Central memory CD4-positive, alpha-beta T cell (primary cell): Measurements from ENCODE around the gene MAMDC4.
"Not testable (repeated sequence)": the region's sequence is repeated elsewhere in the genome, so short reads cannot be mapped to it uniquely, and the experiment has no call there.

Source experiments
- DNase-seq: peaks from one replicate; pipeline ENCODE4 v3.0.0; 2022

MAMDC4 gene

DNA sequence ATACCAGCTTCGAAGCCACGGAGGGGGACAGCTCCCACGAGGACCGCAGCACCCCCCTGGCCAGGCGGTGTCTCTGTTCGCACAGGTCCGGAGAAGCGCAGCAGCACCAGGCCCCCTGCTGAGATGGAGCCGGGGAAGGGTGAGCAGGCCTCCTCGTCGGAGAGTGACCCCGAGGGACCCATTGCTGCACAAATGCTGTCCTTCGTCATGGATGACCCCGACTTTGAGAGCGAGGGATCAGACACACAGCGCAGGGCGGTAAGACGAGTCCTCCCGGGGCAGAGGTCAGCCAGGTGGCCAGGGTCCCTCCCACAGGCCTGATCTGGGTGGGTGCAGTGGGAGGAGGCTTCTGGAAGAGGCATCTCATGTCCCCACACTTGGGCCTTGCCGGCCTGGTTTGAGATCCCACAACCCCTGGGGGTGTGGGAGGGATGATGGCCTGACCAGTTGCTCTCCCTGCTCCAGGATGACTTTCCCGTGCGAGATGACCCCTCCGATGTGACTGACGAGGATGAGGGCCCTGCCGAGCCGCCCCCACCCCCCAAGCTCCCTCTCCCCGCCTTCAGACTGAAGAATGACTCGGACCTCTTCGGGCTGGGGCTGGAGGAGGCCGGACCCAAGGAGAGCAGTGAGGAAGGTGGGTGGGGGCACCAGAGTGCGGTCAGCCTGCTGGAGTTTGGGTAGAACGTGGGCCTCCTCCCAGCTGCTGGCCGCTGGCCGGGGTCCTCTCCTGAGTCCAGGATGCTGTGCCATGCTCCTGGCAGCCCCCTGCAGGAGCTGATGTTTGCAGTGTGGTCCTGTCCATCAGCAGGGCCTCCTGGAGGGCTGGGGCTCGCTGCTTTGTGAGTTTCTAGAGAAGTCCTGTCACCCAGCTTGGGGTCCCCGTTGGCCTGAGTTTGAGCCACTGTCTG, 12.7 kb upstream of the MAMDC4 start:
- no peak for DNase-seq

DNA sequence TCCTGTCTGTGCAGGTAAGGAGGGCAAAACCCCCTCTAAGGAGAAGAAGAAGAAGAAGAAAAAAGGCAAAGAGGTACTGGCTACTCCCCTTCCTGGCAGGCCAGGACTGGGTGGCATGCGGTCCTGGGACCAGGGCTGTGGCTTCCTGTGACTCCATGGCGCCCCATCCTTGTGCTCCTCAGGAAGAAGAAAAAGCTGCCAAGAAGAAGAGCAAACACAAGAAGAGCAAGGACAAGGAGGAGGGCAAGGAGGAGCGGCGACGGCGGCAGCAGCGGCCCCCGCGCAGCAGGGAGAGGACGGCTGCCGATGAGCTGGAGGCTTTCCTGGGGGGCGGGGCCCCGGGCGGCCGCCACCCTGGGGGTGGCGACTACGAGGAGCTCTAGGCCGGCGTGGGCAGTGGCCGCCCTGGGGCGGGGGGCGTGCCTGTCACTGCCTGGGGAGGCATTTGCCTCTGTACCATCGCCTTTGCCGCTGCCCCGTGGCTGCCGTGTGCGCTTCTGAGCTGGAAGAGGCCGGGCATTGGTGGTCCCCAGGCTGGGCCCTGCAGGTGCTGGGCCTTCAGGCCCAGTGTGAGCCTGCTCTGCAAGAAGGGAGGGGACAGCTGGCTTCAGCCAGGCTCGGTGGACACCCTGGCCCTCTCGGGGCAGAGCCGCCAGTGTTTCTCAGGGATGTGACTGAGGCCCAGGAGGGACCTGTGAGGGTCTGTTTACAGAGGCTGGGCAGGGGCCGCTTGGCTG, 11.8 kb upstream of the MAMDC4 start:
- no peak for DNase-seq

DNA sequence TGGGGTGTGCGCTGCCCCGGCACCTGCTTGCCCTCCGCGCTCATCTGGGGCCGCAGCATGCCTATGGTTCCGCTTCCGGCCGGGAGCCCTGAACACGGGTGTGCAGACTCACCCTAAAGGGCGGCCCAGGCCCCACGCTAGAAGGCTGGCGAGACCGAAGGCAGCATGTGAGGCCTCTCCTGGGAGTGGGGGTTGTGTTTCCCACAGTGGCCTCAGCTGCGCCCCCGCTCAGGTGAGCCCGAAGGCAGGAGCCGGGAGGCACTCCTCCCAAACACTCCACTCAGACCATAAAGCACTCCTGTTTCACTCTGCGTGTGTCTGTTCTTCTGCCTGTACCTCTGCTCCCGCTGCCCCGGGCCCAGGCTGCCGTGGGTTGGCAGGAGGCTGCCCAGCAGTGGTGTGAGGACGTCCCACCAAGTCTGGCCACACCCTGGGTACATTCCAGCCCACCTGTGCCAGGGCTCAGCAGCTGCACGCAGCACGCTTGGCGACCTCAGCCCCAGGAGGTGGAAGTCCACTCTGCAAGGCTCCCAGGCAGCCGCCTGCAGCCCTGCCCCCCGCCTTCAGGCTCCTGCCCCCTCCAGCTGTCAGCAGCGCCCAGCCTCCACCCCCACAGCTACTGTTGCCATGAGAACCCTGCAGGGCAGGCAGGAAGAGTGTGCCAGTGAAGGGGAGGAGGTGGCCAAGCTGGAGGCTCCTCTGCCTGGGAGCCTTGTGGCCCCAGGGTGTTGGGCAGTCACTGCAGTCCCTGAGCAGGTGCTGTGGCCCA, 11.1 kb upstream of the MAMDC4 start:
- no peak for DNase-seq

DNA sequence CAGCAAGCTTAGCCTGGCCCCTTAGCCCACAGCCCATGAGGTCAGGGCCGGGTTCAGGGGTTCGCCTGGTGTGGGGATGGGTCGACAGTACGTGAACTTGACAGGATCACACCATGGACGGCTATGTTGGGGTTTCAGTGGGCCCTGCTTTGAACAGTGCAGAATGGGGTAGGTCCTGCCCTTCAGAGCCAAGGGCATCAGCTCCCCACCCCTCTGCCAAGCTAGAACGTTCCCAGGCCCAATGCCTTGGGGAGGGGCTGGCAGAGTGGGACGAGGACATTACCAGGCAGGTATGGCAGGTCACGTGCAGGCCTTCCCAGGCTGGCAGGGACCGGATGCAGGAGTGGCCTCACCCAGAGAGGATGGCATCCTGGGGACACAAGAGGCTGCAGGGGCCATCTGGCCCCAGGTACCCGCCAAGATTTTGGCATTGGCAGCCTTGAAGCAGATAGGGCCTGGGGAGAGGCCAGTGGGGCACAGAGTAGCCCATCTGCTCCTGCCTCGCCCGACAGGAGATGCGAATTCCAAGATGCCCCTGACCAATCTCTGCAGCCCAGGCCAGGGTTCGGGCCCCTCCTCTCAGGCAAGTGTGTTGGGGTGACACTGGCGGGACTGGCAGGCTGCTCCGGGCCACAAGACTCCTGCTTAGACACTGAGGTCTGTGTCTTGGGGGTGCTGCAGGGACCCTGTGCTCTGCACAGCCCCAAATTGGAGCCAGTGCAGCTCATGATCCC, 10.3 kb upstream of the MAMDC4 start:
- DNase-seq: not testable (repeated sequence)

DNA sequence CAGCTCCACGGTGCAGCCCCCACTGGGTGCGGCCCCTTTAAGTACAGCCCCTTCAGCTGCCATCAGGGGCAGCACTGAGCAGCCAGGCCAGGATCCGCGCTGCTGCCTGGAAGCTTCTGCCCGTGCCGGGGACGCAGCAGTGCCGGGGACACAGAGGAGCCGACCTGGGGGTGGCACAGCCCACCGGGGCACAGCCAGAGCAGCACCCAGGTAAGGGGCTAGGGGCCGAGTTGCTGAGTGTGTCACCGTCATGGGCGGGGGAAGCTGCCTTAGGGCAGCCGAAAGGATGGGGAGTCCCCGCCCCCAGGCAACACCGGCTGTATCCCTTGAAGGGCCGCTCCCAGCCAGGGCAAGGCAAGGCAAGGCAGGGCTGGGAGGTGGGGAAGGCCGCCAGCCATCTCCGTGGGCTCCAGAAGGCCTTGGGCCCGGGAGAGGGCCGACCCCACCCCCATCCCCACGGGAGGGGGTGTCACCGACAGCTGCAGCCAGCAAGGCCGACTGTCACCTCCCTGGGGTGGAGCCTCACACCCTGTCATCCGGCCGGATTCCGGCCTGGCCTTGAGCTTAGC, 9.7 kb upstream of the MAMDC4 start, which contains the start of gene AJM1:
AJM1 (plus strand) TSS at position 99 of the 569 bp plus-strand sequence. CDS start 1,937 bp downstream, outside the sequence.
- peak; percentile 74 for DNase-seq

DNA sequence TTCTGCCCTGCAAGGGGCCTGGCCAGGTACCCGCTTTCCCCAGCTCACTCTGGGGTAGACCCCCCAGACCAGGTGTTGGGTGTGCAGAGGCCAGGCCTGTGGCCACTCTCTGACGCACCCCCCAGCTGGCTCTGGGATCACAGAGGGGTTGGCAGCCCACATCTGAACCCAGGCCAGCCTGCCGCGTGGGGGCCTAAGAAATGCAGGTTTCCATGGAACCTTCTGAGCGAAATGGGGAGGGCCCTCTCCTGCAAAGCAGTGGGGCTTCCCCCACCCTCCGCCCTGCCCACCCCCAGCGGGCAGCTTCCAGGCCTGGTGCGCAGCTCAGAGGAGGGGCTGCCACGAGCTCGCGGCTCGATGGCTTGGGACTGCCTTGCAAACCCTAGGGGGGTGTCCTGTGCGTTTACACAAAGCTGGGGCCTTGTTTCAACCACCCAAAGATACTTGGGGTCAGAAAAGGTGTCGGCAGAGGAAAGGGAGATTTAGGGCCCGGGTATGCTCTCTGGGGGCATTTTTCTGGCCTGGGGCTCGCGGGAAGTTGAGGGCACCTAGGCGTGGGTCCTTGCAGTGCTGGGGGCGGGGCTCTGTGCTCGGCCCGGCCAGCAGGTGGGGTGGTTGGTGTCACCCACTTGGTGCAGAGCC, 8.9 kb upstream of the MAMDC4 start:
- not testable (repeated sequence) for DNase-seq

DNA sequence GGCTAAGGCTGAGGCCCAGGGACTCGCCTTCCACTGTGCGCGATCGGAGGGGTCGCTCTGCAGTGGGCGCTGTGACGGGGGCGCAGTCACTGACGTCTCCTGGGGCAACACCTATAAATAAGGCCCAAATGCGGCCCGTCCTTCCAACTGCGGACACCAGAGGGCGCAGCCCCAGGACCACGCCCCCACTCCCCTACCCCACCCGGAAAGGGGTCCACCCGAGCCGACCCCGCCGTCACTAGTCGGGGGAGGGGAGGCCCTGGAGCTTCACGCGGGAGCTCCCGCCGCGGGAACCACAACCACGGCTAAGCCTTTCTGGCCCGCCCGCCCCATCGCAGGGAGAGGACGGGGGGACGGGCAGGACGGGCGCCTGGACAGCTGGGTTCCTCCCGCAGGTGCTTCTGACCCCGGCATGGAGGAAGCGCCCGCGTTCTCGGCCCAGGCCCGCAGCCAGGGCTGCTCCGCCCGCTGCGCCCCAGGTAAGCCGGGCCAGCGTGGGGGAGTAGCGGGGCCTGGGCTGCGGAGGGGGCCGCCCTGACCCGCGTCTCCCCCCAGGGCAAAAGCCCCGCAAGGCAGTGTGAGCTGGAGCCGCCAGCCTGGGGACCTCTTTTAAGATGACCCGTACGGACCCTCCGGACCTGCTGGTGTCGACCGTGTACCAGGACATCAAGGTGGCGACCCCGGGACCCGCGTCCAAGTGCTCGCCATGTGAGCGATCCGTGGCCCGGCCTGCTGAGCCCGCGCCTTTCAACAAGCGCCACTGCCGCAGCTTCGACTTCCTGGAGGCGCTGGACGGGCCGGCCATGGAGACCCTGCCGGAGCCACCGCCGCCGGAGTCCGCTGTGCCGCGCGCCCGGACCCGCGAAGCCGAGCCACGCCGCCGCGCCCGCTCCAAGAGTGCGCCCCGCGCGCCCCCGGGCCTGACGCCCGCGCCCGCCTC, 8.1 kb upstream of the MAMDC4 start:
- DNase-seq: peak; percentile 40

DNA sequence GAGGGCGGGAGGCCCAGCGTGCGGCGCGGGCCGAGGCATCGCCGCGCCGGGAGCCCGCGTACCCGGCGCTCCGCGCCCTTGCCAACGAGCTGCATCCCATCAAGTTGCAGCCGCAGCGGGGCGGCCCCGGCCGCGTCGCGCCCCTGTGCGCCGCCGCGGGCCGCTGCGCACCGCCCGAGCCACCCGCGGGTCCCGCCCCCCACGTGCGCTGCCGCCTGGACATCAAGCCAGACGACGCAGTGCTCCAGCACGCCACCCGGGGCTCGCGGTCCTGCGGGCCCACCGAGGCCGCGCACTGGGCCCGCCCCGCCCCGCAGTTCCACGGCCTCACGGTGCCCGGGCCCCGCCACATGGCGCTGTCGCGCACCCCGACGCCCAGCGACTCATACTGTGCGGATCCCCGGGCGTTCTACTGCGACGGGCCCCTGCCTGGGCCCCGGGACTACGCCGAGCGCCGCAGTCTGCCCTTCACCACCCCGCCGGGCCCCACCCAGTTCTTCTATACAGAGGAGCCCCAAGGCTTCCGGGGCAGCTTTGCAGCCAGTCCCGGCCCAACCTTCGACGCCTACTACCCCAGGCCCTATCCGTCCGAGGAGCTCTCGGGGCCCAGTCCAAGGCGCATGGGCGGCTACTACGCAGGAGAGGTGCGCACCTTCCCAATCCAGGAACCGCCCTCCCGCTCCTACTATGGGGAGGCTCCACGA, 7.2 kb upstream of the MAMDC4 start:
- DNase-seq: no peak

DNA sequence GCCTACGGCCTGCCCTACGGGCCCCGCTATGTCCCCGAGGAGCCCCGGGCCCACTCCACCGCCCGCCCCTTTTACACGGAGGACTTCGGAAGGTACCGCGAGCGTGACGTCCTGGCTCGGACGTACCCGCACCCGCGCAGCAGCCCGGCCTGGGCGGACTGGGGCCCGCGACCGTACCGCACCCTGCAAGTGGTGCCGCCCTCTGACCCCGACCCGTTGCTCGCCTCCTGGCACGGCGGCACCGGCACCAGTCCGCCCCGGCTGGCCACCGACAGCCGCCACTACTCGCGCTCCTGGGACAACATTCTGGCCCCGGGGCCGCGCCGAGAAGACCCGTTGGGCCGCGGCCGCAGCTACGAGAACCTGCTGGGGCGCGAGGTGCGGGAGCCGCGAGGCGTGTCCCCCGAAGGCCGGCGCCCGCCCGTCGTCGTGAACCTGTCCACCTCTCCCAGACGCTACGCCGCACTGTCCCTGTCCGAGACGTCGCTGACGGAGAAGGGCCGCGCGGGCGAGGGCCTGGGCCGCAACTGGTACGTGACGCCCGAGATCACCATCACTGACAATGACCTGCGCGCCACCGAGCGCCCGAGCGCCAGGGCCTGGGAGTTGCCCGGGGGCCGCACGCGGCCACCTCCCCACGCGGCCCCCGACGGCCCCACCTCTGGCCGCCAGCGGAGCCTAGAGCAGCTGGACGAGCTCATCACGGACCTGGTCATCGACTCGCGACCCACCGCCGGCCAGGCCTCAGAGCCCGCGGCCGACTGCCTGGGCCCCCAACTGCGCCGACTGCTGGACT, 6.5 kb upstream of the MAMDC4 start:
- no peak for DNase-seq

DNA sequence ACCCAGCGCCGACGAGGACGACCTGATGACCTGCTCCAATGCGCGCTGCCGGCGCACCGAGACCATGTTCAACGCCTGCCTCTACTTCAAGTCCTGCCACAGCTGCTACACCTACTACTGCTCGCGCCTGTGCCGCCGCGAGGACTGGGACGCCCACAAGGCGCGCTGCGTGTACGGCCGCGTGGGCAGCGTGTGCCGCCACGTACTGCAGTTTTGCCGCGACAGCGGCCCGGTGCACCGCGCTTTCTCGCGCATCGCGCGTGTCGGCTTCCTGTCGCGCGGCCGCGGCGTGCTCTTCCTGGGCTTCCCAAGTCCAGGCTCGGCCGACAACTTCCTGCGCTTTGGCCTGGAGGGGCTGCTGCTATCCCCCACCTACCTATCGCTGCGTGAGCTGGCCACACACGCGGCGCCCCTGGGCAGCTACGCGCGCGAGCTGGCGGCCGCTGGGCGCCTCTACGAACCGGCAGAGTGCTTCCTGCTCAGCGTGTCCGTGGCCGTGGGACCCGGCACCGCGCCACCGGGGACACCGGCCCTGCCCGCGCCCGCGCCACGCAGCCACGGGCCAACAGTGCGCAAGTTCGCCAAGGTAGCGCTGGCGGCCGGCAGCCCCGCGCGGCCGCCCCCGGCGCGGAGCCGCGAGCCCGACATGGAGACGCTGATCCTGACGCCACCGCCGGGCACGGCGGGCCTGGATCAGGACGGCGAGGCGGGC, 5.6 kb upstream of the MAMDC4 start:
- no peak for DNase-seq

DNA sequence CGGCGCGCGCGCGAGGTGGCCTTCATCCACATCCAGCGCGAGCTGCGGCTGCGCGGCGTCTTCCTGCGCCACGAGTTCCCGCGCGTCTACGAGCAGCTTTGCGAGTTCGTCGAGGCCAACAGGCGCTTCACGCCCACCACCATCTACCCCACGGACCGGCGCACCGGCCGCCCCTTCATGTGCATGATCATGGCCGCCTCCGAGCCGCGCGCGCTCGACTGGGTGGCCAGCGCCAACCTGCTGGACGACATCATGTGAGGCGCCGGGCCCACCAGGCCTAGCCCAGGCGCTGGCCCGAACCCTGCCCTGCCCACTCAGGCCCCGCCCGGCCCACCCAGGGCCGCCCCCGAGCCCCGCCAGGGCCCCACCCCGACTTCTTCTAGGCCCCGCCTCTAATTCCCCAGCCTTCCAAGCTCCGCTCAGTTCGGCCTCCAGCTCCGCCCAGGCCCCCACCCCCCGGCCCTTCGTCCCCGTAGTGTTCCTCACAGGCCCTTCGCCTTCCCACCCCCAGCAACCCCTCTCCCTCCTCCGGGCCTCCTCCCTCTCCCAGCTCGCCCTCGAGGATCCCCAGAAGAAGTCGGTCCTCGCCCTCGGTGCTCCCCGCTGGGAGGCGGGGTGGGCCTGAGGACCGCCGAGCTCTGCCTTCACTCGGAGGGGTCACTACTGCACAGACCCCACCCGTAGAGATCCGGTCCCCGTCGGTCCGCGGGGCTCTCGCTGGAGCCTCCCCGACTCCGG, 4.9 kb upstream of the MAMDC4 start:
- DNase-seq: no peak

DNA sequence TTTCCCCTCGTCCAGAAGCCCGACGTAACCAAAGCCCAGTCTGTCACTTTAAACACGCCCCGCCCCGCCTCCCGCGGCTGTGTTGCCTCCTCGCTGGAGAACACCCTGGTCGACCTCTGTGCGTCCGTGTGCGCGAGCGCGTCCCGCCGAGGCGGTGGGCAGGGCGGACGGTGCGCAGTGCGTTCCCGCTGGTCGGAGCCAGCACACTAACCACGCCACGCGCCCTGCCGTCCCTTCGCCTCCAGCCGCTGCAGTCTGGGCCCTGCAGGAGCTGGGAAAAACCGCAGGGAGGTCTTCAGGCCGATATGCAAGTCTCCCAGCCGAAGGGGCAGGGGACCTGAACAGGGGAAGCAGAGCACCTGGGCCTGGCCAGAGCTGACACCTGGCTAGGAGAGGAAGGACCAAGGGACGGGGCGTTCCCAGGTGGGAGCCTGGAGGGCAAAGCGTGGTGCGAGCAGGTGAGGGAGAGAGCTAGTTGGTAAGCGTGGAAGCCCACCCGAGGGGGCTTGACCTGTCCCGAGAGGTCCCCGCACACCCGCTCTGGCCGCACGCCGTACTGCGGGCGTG, 4.2 kb upstream of the MAMDC4 start:
- DNase-seq: peak; percentile 52

DNA sequence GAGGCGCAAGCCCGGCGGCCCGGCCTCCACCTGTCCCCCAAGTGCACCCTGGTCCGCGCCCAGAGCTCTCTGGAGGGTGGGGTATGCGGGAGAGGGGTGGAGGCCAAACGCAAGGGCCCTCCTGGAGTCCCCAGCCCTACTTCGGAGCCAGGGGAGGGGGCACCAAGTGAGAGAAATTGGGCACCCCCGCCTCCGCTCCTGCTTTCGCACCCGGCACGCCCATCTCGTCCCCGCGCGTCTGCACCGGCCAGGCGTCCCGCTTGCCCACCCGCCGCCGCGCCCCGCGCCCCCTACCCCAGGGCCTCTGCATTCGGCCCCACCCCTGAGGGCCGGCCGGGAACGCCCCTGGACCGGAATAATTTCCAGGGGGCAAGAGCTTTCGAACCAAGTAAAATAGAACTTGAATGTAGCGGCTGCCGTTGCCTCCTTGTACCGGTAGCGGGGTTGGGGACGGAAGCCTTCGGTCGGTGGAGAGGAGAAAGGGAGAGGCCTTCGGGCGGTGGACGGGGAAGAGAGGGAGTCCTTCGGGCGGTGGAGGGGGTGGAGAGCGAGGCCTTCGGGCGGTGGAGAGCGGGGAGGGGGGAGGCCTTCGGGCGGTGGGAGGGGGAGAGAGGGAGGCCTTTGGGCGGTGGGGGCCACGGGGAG, 3.6 kb upstream of the MAMDC4 start:
- no peak for DNase-seq

DNA sequence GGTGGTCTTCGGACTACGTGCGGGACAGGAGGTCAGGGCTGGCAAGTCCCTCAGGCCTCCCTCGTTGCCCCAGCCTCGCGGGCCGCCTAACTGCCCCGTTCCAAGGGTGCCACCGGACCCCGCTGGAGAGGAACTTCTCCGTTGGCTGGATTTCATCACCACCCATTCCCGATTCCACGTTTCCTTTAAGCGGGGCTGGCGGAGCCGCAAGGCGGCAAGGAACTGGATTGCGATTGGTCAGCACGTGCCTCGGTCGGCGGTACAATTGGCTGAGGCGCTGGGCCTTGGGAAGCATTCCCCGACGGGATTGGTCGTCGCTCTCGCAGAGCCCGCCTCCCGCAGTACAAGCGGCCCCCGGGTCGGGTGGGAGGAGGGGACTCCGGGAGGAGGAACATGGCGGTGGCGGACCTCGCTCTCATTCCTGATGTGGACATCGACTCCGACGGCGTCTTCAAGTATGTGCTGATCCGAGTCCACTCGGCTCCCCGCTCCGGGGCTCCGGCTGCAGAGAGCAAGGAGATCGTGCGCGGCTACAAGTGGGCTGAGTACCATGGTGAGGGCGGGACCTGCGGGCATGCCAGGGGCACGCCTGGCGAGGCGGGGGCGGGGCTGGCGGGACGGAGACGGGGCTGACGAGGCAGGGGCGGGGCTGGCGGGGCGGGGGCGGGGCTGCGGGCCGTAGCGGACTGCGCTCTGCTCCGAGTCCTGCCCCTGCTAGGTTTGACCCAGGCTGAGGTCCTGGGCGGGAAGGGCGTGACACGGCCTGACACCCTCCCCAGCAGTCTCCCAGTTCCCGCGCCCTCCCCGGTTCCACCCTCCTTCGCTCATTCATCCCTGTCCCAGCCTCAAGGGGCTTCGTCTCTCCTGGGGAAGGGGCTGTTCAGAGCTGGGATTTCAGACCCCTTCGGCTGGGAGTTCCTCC, 2.8 kb upstream of the MAMDC4 start, which contains the start of gene PHPT1:
PHPT1 (plus strand) TSS at position 372 of the 922 bp plus-strand sequence; CDS start at position 394, 22 bp downstream.
- peak; percentile 96 for DNase-seq
